Medulla oblongata (tissue), 1 donor: ENCODE results near the gene XPO6.
A peak's percentile ranks its signal among the peaks of the same experiment; 100 is the strongest.

ENCODE experiments used
- DNase-seq: peaks from one replicate; pipeline ENCODE4 v3.0.0-alpha.2; 2015; ENCODE audit errors: extremely low spot score

XPO6 gene

DNA sequence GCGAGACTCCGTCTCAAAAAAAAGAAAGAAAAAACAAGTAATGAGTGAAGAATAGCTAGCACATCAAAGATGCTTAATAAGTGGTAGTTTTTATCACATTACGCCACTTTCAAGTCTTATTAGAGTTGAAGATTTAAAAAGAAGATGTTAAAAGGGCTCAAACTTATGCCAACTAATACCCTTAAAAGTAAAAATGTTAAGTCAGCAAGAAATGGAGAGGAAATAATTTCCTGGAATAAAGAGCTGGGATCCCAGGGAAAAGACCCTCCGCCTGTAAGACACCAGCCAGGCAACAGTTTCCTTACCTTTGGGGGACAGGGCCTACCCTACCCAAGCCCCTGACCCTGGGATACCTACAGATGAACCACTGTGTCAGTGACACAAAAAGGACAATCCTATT, 3.6 kb downstream of the XPO6 start:
- DNase-seq: no peak

DNA sequence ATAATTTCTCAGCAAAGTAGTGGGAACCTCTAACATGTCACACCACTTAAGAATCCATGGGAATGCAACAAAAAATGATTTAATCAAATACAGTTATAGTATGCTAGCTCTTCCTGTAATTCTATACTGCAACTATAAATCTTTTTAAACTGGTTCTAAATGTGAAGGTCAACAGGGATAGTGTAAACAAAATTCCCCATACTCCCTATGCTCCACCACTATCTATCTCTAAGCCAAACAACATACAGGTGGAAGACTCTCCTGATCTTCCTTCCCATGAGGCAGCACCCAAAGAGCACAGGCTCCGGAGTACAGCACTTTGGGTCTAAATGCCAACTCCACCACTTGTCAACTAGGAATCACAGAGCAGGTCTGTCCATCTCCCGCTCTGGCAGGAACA, 4.4 kb downstream of the XPO6 start:
- no peak for DNase-seq

DNA sequence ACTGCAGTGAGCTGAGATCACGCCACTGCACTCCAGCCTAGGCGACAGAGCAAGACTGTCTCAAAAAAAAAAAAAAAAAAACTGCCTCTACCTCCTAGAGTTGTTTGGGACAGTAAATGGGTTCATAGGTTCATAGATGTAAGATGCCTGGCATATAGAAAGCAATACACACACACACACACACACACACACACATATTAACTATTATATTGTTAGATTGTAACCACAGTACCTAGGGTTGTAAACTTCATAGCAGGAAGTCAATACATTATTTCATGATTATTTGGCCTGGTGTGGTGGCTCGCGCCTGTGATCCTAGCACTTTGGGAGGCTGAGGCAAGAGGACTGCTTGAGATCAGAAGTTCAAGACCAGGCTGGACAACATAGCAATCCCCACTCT, 5.8 kb downstream of the XPO6 start:
- no peak for DNase-seq

DNA sequence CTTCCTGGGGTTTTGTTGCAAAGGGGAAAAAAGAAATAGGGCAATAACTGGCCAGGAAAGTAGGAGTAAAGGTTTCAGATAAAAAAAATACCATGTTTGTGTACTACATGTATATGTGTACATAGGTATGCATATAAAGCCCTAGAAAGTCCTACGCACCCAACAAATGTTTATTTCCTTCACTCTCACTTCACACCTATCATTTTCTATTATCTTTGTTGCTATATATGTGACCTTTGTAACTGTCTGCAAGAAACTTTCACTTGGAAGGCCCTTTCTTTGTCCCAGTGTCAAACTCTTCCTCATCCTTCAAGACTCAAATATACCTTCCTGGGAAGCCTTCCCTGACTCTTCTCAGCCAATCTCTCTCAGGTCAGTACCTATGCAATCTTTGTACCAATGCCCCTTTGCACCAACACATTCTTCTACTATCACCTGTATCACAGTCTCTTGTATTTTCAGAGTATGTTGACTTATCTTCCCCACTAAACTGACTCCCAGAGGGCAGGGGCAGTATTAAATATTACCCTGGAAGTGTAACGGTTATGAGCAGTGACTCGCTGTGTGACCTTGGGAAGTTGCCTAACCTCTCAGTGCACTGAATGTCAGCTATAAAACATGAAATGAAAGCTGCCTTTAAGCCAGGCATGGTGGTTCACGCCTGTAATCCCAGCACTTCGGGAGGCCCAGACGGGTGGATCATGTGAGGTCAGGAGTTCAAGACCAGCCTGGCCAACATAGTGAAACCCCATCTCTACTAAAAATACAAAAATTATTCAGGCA, 6.5 kb downstream of the XPO6 start:
- no peak for DNase-seq

DNA sequence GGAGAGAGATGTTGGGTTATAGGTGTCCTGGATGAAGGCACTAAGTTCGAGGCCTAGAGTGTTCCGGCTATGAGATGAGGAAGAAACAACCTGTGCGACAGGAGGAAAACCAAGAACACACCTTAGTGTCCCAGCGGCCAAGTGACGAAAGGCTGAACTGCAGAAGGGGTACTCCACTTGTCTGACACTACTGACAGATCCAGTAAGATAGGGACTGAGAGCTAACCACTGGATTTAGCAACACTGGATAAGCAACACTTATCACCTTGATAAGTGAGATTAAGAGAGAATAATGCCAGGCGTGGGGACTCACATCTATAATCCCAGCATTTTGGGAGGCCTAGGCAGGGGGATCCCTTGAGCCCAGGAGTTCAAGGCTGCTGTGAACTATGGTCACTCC, 7.1 kb downstream of the XPO6 start:
- no peak for DNase-seq

DNA sequence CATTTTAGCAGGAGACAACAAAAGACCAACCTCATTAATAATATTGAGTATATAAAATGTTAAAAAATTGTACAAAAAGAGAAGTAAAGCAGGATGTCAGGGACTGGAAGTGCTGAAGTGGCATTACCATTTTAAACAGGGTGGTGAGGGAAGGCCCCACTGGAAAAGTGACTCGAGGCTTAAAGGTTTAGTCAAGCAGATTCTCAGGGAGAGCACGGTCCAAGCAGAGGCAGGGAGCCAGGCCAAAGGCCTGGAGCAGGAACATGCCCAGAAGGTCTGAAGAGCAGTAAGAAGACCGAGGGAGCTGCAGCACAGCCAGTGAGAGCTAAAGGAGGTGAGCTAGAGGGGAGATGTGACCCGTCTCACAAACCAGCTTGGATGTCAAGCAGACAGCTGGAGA, 7.6 kb downstream of the XPO6 start:
- DNase-seq: no peak

DNA sequence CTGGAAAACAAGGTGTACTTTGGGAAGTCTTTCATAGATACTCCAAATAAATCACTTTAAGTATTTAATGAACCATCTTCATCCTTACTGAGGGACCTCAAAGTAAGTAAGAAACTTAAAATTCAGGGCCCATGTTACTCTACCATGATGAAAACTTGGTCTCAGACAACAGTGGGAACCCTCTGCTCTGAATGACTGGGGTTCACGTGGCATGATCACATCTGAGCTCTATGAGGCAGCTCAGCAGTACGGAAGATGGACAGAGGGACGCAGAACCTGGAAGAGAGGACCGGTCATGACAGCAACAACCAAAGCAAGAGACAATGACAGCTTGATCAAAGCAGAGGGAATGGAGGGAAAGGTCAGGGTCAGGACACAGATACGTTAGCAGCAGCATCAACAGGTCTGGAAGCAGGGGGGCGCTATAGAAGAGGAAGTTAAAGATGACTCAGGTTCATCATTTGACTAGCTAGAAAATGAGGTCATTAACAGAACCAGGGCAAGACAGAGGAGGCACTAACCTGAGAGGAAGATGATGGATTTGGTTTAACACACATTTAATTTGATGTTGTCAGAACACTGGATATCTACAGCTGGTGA, 9.5 kb downstream of the XPO6 start:
- DNase-seq: no peak

DNA sequence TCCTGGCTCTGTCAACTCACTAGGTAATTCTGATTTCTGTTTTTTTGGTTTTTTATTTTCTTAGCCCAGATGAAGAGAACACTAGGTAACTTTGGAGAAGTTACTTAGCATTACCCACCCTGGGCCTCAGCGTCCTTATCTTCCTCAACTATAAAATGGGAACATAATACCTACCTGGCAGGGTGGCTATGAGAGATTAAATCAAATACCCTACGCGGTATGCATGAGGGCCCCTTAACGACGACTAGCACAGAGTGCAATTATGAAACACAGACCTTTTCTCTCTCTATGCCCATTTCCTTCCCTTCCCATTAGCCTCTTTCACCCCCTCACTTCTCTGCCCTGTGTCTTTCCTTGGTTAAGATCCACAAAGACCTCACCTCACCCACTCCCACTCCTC, 11.1 kb downstream of the XPO6 start:
- no peak for DNase-seq

DNA sequence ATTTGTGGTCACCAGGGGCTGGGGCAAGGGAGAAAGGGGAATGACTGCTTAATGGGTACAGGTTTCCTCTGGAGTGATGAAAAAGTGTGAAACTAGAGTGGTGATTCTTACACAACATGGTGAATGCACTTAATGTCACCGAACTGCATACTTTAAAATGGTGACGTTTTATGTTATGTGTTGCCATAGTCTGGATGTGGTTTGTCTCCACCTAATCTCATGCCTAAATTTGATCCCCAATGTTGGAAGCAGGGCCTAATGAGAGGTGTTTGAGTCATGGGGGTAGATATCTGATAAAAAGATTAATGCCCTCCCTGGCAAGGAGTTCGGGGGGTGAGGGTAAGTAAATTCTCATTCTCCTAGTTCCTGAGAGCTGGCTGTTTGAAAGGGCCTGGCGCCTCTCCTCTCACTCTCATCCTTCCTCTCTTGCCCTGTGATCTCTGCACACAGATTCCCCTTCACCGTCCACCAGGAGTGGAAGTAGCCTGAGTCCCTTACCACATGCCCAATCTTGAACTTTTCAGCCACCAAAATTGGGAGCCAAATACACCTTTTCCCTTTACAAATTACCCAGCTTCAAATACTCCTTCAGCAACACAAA, 15.3 kb downstream of the XPO6 start:
- no peak for DNase-seq

DNA sequence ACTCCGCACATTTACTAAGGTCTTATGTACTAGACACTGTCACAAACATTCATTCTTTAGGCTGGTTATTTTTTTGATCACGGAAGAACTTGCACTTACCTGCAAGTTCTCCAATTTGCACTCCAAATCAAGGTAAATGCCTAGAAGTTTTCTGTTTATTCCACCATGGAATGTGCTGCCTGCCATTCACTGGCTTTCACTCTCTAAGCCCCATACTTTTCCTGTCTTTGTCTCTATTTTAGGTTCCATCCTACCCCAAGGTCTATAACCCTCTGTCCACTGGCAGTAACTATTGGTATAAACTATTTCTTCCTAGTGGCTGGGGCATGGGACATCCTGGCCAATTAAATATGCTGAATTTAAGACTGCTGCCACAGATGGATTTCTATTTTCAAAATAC, 15.9 kb downstream of the XPO6 start:
- DNase-seq: no peak

DNA sequence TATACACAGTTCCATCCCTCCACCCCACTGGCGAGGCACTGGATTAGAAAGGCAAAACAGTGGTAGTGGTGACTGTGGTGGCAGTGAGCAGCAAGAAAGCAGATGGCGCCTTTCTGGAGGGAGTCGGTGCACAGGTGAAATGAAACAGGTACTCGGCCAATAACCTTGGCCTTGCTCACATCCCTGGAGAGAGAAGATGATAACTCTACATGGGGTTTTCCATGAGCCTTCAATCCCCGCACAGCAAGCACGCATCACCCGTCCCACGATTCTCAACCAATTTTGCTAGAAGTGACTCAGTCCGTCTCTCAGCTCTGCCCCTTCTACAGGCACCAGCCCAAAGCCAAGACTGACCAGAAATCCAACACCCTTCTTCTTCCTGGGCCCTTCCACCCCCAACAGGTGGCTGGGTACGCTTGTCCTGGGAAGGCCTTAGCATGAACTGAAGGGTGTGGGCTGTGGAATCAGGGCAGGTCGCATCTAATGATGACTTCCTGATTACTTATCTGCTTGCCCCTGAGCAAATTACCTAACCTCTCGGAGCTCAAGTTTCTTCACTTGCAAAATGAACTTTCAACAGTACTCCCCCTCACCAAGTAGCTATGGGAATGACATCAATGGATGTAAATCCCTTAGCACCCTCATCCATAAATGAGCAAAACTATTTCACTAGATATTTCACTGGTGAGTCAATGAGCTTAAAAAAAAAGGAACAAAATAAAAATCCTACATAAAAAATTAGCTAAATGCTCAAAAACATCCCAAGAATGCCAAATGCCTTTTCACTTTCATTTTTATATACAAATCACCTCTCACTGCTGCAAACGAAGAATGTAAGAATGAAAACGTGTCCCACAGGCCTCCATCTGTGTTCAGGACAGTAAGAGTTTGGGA, 18.0 kb downstream of the XPO6 start:
- no peak for DNase-seq

DNA sequence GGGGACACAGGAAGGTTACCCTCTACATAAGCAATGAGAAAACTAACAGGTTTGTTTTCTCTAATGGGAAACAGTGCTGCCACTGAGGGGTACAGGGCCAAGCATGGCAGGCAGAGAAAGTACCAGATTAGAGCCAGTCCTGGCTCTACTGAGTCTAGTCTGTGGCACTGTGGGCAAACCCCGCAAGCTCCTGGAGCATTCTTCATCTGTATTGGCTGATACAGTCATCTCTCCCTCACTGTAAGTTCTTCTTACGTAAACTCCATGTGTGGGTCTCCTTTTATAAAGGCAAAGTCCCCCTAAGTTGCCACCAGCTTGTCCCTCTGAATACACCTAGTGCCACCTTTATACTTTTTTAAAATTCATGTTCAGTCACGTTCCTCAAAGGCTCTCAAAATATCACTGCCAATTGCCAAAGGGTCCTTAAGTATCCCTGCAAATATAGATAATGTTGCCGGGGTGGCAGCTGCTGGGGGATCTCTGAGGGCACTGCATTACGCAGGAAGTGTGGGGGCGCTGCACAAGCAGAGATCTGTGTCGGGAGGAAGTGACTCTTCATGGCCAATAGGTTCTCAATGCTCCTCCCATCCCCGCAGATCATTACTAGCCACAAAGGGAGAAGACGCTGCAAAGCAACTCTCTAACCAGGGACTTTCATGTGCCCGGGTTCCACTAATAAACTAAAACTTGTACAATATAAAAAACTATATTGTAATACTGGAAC, 18.8 kb downstream of the XPO6 start:
- no peak for DNase-seq

DNA sequence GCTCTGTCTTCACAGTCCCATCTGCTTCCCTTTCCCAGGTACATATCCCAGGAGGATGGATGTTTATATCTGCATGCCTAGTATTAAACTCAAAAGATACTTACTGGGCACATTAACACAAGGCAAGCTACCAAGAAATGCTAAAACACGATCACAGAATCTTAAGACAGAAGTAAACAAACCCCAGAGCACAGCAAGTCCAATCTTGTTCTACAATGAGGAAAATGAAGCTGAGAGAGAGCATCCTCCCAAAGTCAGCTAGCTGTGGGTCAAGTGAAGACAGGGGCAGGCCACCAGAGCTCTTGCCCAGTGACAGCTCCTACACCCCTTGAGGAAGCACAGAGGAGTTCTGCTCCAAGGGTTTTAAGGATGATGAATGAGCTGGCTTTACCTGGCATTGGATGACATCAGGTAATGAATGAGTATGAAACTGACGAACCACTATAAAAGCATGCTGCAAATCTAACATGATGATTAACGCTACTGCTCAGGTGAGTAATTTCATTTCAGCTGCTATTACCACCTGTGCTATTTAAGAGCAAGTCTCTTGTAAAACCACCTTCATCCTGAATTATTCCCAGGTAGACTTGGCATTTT, 20.3 kb downstream of the XPO6 start:
- DNase-seq: no peak

DNA sequence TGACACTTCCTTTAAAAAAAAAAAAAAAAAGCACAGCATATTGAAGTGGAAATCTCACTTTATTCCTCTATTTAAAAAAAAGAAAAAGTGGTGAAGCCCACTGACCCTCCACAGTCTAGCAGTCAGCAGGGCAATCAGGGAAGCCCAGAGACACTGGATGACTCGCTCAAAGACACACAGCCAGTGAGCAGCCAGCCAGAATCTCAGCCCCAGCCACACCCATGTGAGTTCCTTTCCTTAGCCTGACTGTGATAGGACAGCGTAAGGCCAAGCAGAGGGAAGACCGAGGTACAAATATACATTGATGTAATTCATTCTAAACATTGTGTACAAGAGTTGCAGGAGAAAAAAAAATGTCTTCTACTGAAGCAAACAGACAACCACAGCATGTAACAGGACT, 22.5 kb downstream of the XPO6 start:
- DNase-seq: no peak

DNA sequence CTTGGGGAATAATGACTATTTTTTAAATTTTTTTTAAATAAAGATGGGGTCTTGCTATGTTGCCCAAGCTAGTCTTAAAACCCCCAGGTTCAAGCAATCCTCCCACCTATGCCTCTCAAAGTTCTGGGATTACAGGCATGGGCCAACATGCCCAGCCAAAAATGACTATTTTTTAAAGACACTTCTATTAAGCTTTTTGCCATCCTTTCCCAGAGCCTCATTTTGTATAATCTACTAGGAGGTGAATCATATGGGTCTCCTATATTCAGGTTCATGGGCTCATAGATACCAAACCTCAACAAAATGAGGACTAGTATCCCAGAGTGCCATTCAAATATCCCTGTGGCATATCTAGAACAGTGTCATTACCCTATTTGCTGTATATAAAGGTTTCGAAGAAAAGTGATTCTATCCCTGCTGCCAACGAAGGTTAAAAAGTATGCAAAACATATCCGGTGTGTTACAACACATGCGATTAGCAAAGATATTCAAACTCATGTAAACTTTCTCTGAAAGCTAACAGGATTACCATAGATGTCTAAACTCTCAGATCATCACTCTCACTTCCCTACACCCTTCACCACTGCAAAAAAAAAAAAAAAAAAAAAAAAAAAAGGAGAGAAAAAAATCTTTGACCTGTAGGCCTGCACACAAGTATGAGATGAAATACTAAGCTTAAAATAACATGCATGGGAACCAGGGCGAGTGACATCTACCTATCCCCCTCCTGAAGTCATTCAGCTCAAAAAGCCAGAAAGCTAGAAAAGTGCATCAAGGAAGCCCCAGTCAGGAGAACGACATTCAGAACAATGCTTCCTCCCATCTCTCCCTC, 23.5 kb downstream of the XPO6 start:
- no peak for DNase-seq

DNA sequence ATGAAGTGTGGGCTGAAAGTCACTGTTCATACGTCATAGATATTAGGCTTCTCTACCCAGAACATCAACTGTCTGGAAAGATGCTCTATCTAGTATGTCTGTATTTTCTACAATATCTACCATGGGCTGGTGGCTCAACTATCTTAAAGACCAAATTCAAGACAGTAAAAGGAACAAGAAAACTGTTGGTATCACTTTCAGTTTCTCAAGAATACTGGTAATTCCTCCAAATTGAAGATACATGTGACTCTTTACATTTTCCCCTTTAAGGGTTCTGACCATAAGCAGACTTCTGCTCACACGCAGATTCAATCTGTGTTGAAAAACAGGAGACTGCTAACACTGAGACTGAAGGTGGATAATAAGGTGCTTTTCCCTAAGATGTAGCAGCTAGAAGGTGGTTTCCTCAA, 24.2 kb downstream of the XPO6 start:
- DNase-seq: peak; percentile 60

DNA sequence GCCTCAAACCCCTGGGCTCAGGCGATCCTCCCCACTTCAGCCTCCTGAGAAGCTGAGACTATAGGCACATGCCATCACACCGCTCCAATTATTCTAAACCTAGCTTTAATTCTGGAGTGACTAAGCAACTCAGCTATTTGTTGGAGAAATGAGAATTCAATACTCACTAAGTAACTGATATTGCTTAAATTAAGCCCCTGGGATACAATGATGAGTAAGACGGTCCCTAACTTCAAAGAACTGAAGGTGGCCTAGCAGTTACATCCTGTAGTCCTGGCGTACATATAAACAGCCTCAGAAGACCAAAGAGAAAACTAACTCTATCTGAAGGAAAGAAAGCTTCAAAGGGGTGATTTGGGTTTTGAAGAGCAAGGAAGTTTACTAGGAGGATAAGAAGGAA, 25.0 kb downstream of the XPO6 start:
- no peak for DNase-seq

DNA sequence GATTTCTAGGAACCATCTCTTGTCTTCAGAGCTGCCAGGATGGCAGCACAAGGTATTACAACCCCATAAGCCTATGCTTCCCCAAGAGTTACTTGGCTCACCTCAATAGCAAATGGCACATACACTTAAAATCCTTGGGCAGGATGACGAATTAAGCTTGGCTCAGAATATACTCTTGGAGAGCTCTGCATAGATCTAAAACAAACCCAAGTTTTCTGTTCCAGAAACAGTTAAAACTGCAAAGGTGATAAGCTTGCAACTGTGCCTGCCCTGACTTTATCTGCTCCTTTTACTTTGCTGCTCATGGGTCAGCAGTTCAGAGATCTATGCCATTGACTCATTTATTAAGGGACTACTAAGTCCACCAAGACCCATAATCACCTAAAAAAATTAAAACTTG, 26.1 kb downstream of the XPO6 start:
- DNase-seq: no peak

DNA sequence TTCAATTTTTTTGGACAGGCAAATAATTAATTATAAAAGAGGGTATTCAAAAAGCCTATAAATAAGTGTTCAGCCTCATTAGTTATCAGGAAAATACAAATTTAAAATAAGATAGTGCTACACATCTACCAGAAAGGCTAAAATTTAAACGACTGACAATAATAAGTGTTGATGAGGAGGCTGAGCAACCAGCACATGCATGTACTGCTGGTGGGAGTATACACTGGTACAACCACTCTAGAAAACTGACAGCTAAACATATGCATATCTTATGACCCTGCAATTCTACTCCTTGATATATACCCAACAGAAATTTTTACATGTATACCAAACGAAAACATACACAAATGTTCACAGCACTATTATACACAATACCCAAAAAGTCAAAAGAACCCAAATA, 27.1 kb downstream of the XPO6 start:
- DNase-seq: no peak

DNA sequence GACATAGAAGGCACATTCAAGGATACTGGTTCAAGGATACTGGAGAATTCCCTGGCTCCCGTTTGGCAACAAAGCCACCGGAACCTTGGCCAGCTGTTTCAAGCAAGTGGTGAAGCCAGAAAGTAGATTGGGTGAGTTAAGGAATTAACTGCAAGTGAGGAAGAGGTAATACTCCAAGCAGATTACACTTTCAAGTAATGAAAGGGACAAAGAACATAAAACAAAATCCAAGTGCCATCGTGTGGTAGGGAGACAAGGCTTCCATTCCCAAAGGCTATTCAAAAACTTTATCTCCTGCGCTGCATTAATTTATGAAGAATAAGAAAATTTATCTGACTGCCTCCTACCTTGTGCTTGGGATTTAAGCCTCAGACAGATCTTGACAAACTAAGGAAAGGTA, 27.8 kb downstream of the XPO6 start:
- no peak for DNase-seq
